Ishikawa (cell line): ENCODE data around the gene DDX41.

Source experiments
- CEBPB ChIP-seq: IDR thresholded peaks from 2 replicates; pipeline ENCODE4 v1.6.1; 2012
- CREB1 ChIP-seq: IDR thresholded peaks from 2 replicates; pipeline ENCODE4 v1.6.1; 2012; ENCODE audit warnings: low read depth
- EGR1 ChIP-seq: IDR thresholded peaks from 2 replicates; pipeline ENCODE4 v1.6.1; 2012
- EP300 ChIP-seq: IDR thresholded peaks from 2 replicates; pipeline ENCODE4 v1.6.1; 2012; ENCODE audit warnings: borderline replicate concordance
- FOXM1 ChIP-seq: IDR thresholded peaks from 2 replicates; pipeline ENCODE4 v1.6.1; 2012; ENCODE audit warnings: low read depth, borderline replicate concordance
- NFIC ChIP-seq: IDR thresholded peaks from 2 replicates; pipeline ENCODE4 v1.6.1; 2012
- RAD21 ChIP-seq: IDR thresholded peaks from 2 replicates; pipeline ENCODE4 v1.6.1; 2012; ENCODE audit warnings: low read depth
- TAF1 ChIP-seq: IDR thresholded peaks from 2 replicates; pipeline ENCODE4 v1.6.1; 2012; ENCODE audit warnings: low read depth, mild to moderate bottlenecking
- TCF12 ChIP-seq: IDR thresholded peaks from 2 replicates; pipeline ENCODE4 v1.6.1; 2012; ENCODE audit warnings: low read depth
- TEAD4 ChIP-seq: IDR thresholded peaks from 2 replicates; pipeline ENCODE4 v1.6.1; 2012
- YY1 ChIP-seq: IDR thresholded peaks from 2 replicates; pipeline ENCODE4 v1.6.1; 2012; ENCODE audit warnings: low read depth
- ZBTB7A ChIP-seq: IDR thresholded peaks from 2 replicates; pipeline ENCODE4 v1.6.1; 2012; ENCODE audit warnings: low read depth
- TF ChIP-seq, protein P1 (sequence below): IDR thresholded peaks from 2 replicates; pipeline ENCODE4 v1.6.1; 2012; ENCODE audit warnings: low read depth, mild to moderate bottlenecking
- TF ChIP-seq, protein P2 (sequence below): IDR thresholded peaks from 2 replicates; pipeline ENCODE4 v1.6.1; 2012
- TF ChIP-seq, protein P3 (sequence below): IDR thresholded peaks from 2 replicates; pipeline ENCODE4 v1.6.1; 2012

DDX41 gene

DNA sequence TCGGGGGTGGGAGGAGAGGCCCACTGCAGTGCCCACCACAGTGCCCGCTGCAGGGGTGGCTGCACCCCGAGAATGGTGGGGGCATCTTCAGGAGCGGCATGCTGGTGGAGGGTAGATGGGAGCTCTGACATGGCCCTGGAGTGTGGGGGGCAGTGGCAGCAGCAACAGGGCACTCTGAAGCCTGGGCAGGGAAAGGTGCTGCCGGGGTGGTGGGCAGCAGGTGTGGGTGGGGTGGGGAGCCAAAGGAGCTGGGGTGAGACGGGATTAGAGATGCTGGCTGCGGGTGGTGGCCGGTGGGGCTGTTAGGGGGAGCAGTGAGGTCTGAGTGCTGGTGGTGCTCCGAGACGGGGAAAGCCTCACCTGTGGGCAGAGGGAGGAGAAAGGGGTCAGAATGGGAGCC lies 19.6 kb upstream of the DDX41 start:
- TF ChIP-seq EP300 (no peak), CREB1 (no peak), YY1 (no peak), EGR1 (no peak), TCF12 (no peak), CEBPB (no peak), RAD21 (no peak), ZBTB7A (no peak), NFIC (no peak), TEAD4 (no peak), FOXM1 (no peak)
- TF ChIP-seq, protein P1, sequence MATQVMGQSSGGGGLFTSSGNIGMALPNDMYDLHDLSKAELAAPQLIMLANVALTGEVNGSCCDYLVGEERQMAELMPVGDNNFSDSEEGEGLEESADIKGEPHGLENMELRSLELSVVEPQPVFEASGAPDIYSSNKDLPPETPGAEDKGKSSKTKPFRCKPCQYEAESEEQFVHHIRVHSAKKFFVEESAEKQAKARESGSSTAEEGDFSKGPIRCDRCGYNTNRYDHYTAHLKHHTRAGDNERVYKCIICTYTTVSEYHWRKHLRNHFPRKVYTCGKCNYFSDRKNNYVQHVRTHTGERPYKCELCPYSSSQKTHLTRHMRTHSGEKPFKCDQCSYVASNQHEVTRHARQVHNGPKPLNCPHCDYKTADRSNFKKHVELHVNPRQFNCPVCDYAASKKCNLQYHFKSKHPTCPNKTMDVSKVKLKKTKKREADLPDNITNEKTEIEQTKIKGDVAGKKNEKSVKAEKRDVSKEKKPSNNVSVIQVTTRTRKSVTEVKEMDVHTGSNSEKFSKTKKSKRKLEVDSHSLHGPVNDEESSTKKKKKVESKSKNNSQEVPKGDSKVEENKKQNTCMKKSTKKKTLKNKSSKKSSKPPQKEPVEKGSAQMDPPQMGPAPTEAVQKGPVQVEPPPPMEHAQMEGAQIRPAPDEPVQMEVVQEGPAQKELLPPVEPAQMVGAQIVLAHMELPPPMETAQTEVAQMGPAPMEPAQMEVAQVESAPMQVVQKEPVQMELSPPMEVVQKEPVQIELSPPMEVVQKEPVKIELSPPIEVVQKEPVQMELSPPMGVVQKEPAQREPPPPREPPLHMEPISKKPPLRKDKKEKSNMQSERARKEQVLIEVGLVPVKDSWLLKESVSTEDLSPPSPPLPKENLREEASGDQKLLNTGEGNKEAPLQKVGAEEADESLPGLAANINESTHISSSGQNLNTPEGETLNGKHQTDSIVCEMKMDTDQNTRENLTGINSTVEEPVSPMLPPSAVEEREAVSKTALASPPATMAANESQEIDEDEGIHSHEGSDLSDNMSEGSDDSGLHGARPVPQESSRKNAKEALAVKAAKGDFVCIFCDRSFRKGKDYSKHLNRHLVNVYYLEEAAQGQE = no peak

DNA sequence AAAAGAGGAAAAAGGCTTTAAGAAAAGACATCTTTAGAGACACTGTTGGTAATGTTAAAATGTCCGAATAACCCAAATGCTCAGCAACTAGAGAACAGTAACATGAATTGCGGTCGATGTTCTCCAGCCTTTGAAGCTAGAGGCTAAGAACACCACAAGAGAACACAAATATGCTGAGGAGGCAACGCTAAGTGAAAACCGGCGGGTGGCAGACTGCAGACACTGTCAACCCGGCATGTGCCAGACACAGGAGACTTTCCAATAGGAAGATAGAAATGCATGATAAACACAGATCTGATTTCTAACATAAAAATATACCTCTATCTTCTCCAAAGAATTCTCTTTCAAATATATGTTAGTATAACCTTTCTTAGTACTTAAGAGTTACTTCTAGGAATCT lies 18.4 kb upstream of the DDX41 start:
- TF ChIP-seq CEBPB = no peak
- no peak for TF ChIP-seq NFIC
- TF ChIP-seq ZBTB7A = no peak
- no peak for TF ChIP-seq TEAD4
- TF ChIP-seq, protein P1 = no peak
- no peak for TF ChIP-seq RAD21
- TF ChIP-seq EP300 = no peak

DNA sequence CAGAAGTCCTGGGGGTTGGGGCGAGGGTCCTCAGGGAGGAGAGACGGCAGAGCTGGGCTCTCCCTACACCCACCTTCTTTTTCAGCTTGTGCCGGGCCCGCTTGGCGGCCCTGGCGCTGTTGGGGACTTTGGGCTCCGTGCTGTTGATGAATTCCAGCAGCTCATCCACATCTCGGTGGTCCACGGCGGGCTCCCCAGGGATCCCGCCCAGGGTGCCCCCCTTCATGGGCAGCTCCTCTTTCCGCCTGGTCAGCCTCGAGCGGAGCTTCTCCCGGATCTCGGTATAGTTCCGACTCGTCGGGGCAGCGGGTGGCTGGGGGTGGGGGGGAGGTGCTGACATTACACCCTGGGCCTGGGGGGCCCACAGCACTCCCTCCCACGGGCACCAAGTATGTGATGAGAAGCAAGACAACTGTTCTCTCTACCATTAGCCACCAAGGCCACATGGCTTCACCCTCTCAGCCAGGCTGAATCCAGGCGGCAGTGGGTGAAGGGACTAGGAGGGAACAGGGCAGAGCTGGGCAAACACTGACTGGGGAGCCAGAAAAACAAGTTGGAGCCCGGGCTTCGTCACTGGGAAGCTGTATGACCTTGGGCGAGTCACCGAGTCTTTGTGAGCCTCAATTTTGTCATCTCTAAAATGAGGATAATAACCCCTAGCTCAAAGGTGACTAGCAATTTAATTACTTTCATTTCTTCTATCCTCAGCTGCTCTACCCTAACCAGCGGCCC lies 14.6 kb upstream of the DDX41 start:
- TF ChIP-seq EP300 (no peak), TAF1 (no peak), TEAD4 (no peak), RAD21 (no peak), EGR1 (no peak), NFIC (no peak), YY1 (no peak), CREB1 (no peak), TCF12 (no peak), ZBTB7A (no peak), CEBPB (no peak), FOXM1 (no peak)
- TF ChIP-seq, protein P2, sequence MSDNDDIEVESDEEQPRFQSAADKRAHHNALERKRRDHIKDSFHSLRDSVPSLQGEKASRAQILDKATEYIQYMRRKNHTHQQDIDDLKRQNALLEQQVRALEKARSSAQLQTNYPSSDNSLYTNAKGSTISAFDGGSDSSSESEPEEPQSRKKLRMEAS = no peak
- TF ChIP-seq, protein P1 = no peak
- TF ChIP-seq, protein P3, sequence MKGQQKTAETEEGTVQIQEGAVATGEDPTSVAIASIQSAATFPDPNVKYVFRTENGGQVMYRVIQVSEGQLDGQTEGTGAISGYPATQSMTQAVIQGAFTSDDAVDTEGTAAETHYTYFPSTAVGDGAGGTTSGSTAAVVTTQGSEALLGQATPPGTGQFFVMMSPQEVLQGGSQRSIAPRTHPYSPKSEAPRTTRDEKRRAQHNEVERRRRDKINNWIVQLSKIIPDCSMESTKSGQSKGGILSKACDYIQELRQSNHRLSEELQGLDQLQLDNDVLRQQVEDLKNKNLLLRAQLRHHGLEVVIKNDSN = no peak

DNA sequence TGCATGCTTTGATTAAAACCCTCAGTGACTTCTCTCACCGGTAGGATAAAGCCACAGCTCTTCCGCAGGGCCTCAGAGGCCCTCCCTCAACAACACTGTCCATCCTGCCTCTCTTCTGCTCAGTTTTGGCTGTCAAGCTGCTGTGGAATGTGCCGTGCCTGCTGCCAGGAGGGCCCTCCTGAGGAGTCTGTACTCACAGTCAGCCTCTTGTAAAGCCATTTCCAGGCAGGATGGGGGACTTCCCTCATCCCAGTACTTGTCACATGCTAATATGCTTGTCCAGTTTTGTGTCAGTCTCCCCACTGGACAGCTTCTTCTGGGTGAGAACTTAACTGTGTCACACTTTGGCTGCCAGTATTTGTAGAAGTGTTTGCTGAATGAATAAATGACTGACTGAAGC lies 13.9 kb upstream of the DDX41 start:
- no peak for TF ChIP-seq EP300
- TF ChIP-seq, protein P1 = no peak
- no peak for TF ChIP-seq TEAD4
- TF ChIP-seq EGR1 = no peak
